ENCODE measurements around the gene TBCD.
A peak's percentile ranks its signal among the peaks of the same experiment; 100 is the strongest.

Gene TBCD

DNA sequence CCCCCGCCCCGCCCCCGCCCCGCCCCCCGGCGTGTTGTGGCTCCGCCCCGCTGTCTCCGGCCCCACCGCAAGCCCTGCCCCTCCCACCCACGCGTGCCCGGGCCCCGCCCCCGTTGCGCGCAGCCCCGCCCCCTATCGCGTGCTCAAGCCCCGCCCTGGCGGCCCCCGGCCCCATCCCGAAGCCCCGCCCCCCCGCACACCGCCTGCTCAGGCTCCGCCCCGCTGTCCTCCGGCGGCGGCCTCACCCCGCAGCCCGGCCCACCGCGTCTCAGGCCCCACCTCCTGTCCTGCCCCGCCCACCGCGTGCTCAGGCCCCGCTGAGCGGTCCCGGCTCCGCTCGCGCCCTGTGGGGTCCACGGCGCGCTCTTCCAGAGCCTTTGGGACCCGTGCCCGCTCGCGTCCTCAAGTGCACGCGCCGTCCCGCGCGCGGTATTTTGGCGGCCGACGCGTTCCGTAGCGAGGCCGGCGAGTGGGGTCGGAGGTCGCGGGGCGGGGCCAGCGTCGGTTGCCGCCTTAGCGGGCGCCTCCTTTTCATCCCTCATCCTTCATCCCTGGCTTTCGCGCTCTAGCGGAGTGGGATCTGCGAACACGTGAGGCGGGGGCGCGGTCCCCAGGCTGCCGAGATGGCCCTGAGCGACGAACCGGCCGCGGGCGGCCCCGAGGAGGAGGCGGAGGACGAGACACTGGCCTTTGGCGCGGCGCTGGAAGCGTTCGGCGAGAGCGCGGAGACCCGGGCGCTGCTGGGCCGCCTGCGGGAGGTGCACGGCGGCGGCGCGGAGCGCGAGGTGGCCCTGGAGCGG, at the start of gene TBCD:
Gene TBCD, plus strand, starts transcription at position 495 of the 800 bp plus-strand sequence. Its CDS starts 129 bp downstream, at position 624.
- DNase-seq (ENCODE audit: low read depth in 1 of 2, low spot score in 1 of 2): peak; percentile 79 to 82

DNA sequence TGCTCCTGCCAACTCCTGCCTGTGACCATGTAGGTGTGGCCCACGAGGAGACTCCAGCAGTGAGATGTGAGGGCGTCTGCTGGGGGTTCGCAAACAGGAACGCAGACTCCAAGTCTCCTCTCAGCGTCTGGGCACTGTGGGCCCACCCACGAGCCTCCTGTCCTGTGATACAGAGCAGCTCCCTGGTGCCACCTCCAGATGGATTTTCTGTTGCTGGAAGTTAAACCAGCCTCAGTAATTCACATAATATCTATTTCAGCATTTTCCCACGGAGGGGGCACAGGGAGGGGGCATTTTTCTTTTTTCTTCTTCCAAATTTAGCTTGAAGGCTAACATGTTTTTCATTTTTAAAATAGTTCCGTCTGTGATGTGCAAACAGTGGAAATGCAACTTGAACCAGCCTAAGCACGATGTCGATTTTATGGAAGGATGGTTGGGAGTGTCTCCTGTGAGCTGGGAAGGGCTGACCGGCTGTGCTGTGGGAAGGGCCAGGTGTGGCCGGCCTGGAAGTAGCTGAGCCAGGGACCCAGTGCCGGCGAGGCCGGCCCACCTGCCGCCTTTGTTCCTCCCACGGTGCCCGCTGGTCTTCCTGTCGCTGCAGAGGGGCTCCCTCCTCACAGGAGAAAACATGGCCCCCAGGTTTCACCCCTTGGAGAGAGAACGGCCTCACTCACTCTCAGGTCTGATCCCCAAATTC, 49.5 kb upstream of the TBCD start:
- DNase-seq (ENCODE audit: low read depth in 1 of 2, low spot score in 1 of 2): no peak

DNA sequence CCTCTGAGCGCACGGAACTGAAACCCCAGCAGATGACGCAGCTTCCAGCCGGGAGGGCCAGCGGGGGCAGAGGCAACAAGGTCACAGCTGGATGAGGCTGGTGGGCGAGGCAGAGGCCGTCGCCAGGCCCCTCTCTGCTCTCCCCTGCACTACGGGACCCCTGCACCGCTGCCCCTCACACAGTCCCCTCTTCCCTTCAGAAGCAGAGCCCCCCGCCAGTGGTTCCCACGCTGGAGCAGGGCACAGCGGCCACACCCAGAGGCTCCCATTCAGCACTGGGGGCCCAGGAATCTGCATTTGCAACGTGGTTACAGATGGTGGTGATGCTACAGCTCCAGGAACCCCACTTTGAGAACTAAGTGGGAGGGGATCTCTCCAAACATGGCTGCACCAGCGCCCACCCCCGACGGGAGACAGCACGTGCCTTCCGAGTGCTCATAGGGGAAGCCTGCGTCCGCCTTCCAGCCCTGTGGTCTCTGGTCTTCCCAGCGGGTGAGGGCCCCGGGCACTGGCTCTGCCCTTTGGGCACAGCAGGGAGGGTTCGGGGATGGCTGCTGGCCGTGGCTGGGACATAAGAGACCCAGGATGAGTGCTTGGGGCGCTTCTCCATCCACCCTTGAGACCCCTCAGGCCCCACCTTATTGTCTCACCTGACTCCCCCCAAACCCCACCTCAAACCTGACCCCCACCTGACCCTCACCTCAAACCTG, 48.7 kb upstream of the TBCD start:
- no peak for DNase-seq (ENCODE audit: low read depth in 1 of 2, low spot score in 1 of 2)

DNA sequence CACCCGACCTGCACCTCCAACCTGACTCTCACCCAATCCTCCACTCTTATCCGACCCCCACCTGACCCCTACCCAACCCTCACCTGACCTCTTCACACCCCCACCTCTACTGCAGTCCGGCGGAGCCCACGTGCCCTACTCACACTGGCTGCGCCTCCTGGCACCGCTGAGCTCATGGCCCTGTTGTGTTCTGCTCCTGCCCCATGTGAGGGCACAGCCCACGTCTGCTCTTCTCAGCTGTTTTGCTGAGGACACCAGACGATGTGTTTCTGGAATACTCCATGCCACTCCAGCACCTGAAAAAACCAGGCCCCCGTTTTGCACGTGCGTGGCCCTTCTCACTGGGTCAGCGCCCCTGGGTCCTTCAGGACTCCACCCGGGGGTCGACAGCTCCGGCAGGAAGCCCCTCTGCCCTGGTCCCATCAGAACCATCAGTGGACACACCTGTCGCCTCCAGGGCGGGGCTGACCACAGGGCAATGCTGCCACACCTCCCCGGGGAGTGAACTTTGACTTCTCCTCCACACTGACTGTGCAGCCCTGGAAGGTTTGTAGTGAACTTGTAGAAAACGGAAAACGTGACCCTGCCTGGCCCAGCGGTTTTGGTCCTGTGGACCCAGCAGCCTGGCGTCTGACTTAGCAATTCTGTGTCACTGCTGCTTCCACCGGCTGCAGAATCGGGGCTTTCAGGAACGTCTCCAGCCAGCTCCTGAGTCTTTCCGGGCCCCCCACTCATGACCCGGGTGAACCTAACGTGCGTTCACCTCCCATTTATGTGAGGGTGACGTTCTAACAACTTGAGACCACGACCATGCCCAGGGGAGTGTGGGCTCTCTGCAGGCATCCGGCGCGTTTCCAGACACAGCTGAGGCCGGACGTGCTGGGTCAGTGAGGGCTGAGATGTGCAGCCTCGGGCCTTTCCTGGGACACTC, 47.7 kb upstream of the TBCD start:
- no peak for DNase-seq (ENCODE audit: low read depth in 1 of 2, low spot score in 1 of 2)

DNA sequence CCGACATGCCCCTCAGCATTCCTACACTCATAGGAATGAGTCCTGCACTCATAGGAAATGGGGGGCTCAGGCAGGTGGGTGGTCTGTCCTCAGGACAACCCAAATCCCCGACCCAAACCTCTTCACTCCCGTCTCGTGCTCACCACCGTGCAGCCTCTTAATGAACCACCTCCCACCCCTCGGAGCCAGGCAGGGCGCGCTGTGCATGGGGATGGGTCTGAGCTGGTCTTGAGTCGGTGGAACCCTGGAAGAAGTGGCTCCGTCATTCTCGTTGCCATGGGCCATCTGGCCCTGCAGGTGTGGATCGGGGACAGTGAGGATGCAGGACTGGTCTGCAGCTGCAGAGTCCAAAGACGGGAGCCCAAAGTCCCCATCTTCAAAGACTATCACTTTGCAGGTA, 47.0 kb upstream of the TBCD start:
- DNase-seq (ENCODE audit: low read depth in 1 of 2, low spot score in 1 of 2): no peak

DNA sequence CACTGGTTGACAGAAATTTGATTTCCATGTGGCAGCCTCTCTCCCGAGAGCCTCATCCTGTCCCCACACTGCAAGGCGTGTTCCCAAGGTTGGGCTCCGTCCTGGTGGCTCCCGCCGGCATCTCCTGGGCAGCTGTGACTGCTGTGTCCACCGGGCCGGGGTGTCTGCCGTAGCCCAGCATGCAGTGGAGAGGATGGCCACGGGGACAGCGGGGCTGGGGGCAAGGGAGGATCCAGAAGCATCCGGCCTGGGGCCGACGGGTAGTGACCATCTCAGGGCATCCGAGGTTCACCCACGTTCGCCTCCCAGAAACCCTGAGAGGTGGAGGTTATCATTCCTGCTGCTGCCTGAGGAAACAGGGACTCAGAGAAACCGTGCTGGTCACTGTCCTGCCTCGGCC, 46.1 kb upstream of the TBCD start:
- no peak for DNase-seq (ENCODE audit: low read depth in 1 of 2, low spot score in 1 of 2)

DNA sequence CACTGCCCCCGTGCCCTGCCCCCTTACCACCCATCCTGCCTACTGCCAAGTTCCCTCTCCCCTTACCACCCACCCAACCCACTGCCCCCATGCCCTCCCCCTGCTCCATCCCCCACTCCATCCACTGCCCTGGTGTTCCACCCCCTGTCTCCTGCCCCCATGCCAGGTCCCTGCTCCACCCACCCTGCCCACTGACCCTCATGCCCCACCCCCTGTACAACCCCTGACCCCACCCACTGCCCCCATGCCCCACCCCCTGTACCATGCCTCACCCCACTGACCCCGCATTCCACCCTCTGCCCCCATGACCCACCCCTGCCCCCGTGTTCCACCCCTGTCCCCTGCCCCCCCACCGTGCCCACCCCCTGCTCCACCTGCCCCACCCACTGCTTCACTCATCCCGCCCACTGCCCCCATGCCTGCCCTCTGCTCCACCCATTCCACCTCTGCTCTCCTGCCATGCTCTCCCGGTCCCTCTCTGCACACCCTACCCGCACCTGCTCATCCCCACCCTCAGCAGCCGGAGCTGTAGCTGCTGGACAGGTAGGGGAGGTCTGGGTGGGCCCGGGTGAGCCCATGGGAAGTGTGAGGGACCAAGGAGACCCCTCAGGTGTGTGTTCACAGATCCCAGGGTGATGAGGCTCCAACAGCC, 42.7 kb upstream of the TBCD start:
- no peak for DNase-seq (ENCODE audit: low read depth in 1 of 2, low spot score in 1 of 2)

DNA sequence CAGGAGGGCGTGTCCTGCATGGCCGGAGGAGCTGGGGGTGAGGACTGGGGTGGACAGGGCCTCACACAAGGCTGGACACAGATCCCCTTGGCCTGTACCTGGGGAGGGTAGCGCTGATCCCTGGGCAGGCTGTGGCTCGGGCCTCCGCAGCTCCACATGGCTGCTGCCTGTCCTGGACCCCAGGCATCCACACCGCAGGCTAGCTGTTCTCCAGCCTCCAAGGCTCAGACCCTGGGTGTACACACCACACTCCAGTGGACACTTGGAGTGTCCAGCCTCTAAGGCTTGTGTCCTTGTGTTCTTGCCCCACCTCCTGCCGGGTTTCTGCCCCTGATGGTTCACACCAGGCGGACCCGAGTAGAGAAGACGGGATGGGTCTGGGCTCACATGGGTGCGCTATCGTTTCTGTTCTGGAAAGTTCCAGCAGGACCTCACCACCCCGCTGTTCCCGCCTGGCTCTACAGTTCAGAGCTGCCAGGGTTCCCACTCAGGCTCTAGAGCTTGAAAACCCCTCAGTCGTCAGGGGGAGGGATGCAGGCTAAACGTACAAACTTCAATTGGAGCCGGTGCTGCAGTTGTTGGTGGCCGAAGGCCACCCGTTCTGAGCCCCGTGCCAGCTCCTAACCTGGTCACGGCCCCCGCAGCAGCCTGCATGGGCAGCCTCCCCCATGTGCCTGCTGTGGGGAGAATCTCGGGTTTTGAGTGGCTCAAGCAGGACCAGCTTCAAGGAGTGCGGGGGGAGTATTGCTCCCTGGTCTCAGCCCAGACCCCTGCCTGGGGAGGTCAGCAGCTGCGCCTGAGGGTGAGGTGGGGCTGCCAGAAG, 42.0 kb upstream of the TBCD start:
- DNase-seq (ENCODE audit: low read depth in 1 of 2, low spot score in 1 of 2): no peak

DNA sequence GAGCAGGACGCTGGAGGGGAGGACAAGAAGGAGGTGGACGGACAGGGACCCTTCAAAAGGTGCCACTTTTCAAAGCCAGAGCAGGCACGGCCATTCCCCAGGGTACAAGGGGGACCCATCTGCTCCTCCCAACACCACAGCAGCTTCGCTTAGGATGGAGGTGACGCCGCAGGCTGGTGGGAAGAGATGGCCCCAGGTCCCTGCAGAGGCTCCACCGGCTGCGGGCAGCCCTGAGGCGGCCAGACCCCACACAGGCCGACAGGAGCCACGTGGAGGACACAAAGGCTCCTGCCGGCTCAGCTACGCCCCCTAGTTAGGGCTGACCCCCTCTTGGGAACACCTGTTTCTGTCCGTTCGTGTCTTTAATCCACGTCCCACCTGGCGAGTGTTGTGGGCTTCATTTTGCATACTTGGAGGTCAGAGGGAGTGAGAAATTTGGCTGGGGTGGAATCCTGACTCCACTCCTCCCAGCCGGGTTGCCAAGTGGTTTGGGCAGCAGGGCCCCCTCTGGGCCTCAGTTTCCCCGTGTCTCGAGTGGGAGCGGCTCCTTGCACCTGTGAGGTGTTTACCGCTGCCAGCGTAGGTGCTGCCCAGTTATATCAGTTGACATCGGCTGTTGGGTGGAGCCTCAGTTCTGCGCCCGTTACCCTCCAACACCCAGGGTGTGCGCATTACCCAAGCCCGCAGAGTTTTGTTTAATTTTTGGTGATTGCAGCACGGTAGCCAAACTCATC, 41.2 kb upstream of the TBCD start:
- no peak for DNase-seq (ENCODE audit: low read depth in 1 of 2, low spot score in 1 of 2)

DNA sequence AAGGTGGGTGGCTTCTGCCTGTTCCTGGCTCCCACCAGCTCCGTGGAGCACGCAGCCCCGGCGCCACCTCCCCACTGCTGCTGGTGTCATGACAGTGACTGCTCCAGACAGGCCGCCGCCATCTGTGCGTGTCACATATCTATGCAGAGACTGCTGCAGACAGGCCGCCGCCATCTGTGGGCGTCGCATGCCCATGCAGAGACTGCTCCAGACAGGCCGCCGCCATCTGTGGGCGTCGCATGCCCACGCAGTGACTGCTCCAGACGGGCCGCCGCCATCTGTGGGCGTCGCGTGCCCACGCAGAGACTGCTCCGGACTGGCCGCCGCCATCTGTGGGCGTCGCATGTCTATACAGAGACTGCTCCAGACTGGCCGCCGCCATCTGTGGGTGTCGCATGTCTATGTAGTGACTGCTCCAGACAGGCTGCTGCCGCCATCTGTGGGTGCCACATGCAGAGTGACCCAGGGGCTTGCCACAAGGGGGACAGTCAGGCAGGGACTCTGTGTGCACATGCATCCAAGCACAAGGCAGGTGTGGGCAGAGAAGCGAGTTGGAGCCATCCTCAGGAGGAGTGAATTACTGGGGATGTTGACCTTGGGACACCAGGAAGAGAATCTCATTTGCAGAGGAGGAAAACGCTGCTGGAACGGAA, 38.7 kb upstream of the TBCD start:
- no peak for DNase-seq (ENCODE audit: low read depth in 1 of 2, low spot score in 1 of 2)

DNA sequence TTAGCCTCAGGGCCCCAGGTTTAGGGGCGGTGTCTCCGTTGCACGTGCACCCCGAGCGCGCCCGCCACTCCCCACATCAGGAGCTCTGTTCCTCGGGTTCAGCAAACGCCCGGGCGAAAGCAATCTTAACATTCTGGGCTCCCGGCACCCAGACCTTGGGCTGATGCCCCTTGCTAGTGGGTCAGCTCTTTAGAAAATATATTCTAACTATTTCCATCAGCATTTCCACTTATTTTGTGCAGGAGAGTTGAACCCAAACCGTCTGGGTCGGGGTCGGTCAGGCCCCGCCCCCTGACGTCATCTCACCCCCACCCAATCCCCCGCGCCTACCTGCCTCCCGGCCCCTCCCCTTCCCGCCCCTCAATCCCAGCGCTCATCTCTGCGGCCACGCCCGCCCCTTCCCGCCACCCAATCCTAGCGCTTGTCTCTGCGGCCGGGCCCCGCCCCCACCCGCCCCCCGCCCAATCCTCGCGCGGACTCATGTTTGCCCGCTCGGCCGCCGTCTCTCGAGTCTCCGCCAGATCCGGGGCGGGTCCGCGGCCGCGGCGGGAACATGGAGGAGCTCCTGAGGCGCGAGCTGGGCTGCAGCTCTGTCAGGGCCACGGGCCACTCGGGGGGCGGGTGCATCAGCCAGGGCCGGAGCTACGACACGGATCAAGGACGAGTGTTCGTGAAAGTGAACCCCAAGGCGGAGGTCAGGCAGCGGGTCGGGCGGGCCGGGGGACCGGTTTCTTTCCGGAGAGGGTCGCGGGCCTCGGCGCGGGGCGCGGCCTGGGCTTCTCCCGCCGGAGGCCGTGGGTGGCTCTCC, 35.5 kb upstream of the TBCD start, which contains the start of gene FN3KRP:
Gene FN3KRP, plus strand, starts transcription at position 504 of the 808 bp plus-strand sequence. Its CDS starts 50 bp downstream, at position 554.
- peak; percentile 71 to 90 for DNase-seq (ENCODE audit: low read depth in 1 of 2, low spot score in 1 of 2)

DNA sequence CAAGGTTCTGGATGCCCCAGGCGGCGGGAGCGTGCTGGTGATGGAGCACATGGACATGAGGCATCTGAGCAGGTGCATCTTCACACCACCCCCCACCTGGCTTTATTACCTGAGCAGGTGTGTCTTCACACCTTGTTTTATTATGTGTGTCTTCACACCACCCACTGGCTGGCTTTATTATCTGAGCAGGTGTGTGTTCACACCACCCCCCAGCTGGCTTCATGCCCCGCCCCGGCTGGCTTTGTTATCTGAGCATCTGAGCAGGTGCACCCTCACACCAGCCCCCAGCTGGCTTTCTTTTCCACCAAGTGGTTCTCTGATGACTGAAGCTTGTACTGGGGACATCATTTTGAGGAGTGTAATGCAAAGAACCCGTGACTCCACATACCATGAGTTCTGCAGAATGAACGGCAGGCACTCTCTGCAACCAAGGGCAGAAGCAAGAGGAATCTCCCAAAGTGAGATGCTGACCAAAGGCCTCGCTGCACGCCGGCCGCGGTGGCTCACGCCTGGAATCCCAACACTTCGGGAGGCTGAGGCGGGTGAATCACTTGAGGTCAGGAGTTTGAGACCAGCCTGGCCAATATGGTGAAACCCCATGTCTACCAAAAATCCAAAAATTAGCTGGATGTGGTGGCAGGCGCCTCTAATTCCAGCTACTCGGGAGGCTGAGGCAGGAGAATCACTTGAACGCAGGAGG, 32.7 kb upstream of the TBCD start:
- no peak for DNase-seq (ENCODE audit: low read depth in 1 of 2, low spot score in 1 of 2)

DNA sequence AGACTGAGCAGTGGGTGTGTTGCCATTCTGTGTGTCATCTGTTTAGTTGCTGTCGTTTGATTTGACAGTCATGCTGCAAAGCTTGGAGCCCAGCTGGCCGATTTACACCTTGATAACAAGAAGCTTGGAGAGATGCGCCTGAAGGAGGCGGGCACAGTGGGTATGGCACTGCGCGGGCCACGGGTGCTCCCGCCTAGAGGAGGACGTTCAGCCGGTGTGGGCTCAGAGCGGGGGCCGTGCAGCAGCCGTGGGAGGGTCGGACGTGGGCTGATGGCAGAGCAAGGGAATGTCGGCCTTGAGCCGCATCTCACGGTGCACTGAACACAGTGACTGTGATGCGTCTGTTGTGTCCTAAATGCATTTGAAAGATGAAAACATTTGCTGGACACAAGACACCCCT, 31.7 kb upstream of the TBCD start:
- no peak for DNase-seq (ENCODE audit: low read depth in 1 of 2, low spot score in 1 of 2)

DNA sequence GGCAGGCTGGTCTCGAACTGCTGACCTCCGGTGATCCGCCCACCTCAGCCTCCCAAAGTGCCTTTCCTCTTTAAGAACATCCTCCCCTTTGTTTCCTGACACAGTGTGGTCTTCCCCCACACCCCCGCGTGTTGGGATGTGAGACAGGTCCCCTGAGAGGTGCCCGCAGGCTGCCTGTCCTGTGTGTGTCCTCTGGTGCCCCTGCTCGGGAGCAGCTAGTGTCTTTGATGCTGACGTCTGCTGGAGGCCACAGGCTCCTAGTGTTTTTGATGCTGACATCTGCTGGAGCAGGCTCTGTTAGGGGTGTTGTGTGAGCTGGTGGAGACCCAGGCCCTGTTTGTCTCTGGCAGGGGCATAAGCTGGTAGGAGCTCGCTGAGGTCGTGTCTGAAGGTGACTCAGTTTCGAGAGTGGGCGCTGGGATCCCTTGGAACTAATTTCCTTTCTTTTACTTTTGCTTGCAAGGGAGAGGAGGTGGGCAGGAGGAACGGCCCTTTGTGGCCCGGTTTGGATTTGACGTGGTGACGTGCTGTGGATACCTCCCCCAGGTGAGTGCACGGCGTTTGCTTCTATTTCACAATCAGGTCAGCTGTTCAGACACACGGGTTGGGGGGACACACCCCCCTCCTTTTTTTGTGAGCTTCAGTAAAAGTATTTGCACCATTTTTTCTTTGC, 29.4 kb upstream of the TBCD start:
- no peak for DNase-seq (ENCODE audit: low read depth in 1 of 2, low spot score in 1 of 2)

DNA sequence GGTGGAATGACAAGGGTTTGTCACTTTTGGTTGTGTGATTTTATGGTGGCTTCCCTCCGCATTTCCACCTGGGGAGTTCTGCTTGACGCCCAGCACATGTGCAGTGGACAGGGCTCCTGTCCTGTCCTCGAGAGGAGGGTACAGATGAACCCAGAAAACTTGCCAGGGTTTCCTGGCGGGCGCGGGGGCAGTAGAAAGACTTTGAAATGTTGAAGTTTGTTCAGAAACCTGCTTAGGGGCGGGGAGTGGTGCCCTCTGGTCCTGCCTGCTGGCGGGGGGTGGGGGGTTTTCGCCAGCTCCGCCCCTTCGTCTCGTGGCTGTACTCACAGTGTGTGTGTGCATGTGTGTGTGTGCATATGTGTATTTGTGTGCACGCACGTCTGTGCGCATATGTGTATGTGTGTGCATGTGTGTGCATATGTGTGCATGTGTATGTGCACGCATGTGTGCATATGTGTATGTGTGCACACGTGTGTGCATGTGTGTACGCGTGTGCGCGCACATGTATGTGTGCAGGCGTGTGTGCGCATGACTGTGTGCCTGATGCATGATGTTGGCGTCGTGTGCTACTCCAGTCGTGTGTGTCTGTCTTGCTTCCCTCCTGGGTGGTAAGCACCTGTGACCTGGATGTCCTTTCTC, 28.6 kb upstream of the TBCD start:
- DNase-seq (ENCODE audit: low read depth in 1 of 2, low spot score in 1 of 2): no peak

DNA sequence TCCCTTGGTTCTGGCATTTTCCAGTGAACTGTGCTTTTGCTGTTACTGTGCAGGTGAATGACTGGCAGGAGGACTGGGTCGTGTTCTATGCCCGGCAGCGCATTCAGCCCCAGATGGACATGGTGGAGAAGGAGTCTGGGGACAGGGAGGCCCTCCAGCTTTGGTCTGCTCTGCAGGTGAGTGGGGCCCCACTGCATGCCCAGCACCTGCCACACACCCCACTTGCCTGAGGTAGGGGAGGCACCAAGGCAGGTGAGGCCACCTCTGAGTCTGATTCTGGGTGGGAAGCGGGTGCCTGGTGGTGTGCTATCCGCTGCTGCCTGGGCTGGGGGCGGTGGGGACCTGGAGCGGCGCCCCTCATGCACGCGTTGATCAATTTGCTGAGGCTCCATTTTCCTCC, 25.4 kb upstream of the TBCD start:
- no peak for DNase-seq (ENCODE audit: low read depth in 1 of 2, low spot score in 1 of 2)

Measured in stimulated activated CD4-positive, alpha-beta T cell treated with anti-CD3 and anti-CD28 coated beads, Interleukin-15, amount 100 ng/mL, for 1 hour (primary cell).